ENCODE results near the gene CDHR3. TPM values are rescaled to one million over a fixed set of nuclear protein-coding genes. Genes with fewer than 3 reads are reported as not detected.

CDHR3 gene
- total RNA-seq, result under 1 TPM; 0.45 to 0.85 (median 0.62) TPM
- 0.86 TPM for polyA plus RNA-seq
- long read RNA-seq, donor 1, result 0 reads
- long read RNA-seq, donor 2, partial matches to known transcripts, result 0 of 1 reads
- long read RNA-seq, donor 2, other reads (novel, unspliced or antisense), result 1 of 1 reads
- long read RNA-seq, donor 3, partial matches to known transcripts, result 0 of 2 reads
- long read RNA-seq, donor 3, other reads (novel, unspliced or antisense), result 2 of 2 reads
- long read RNA-seq, donor 4, result 0 reads

GRCh38 chr7:105963038-105963667 lies at the start of gene CDHR3:
Gene CDHR3 (plus strand): TSS chr7:105963264. CDS start chr7:105963319, 55 bp downstream.
- intact Hi-C loops (cut with DNase I), result no loop called here
- DNase-seq (no peak), ATAC-seq (no peak)
- no peak within 1 kb of the TSS for H3K27ac ChIP-seq (ENCODE audit: low read length)
- WGBS, result 84% methylated on average over 4 of the region's 4 CpGs
- H3K9me3 ChIP-seq (ENCODE audit: control insufficient read depth, low read length), result no peaks in the 10 kb centered on the region
- H3K4me3 ChIP-seq (ENCODE audit: low read length), result no peak within 1 kb of the TSS
- no peaks in the 10 kb centered on the region for H3K4me1 ChIP-seq (ENCODE audit: control insufficient read depth, insufficient read depth, low read length)
- no peaks in the 10 kb centered on the region for H3K27me3 ChIP-seq (ENCODE audit: control insufficient read depth, insufficient read depth)

- Histone ChIP-seq H3K4me1 (ENCODE audit: control insufficient read depth, insufficient read depth, low read length) (no peaks in the 10 kb centered on the region), H3K9me3 (ENCODE audit: control insufficient read depth, low read length) (no peaks in the 10 kb centered on the region), H3K4me3 (ENCODE audit: low read length) (no peak overlapping the region), H3K27ac (ENCODE audit: low read length) (no peak overlapping the region), H3K27me3 (ENCODE audit: control insufficient read depth, insufficient read depth) (no peaks in the 10 kb centered on the region)
- ATAC-seq (no peak), DNase-seq (no peak)
- intact Hi-C loops (cut with DNase I), result no loop called here
- 80% methylated on average over 3 of the region's 3 CpGs for WGBS
Measured at GRCh38 chr7:105913947-105914346, 49.1 kb upstream of the CDHR3 start.

DNA sequence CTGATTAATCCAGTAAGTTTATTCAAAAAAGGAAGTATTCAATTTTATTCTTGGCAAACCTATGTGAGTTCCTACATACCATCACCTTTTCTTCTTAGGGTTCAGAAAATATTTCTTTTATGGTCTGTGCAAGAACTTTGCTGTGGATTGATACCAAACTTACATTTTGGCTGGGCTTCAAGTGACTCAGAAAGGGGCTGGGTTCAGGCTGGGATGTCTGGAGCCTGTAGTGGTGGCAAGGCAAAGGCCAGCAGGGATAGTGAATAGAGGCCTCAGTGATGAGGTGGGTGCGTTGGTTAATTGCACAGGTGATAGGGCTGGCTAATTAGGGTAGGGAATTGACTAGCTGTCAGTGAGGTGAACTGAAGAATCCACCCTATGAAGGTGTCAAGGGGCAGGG lies 46.5 kb upstream of the CDHR3 start:
- Histone ChIP-seq H3K4me3 (ENCODE audit: low read length) (no peak overlapping the region), H3K27me3 (ENCODE audit: control insufficient read depth, insufficient read depth) (no peaks in the 10 kb centered on the region), H3K27ac (ENCODE audit: low read length) (no peak overlapping the region), H3K9me3 (ENCODE audit: control insufficient read depth, low read length) (no peaks in the 10 kb centered on the region), H3K4me1 (ENCODE audit: control insufficient read depth, insufficient read depth, low read length) (no peaks in the 10 kb centered on the region)
- intact Hi-C loops (cut with DNase I), result no loop called here
- DNase-seq (no peak), ATAC-seq (no peak)
- WGBS, result 86% methylated on average over 1 of the region's 1 CpG

GRCh38 chr7:105917659-105918058 lies 45.4 kb upstream of the CDHR3 start:
- H3K4me3 ChIP-seq (ENCODE audit: low read length), result no peak overlapping the region
- no peaks in the 10 kb centered on the region for H3K4me1 ChIP-seq (ENCODE audit: control insufficient read depth, insufficient read depth, low read length)
- no peaks in the 10 kb centered on the region for H3K9me3 ChIP-seq (ENCODE audit: control insufficient read depth, low read length)
- no peak for ATAC-seq
- no peaks in the 10 kb centered on the region for H3K27me3 ChIP-seq (ENCODE audit: control insufficient read depth, insufficient read depth)
- H3K27ac ChIP-seq (ENCODE audit: low read length), result no peak overlapping the region
- no peak for DNase-seq
- 97% methylated on average over 2 of the region's 2 CpGs for WGBS
- intact Hi-C loops (cut with DNase I), result no loop called here

DNA sequence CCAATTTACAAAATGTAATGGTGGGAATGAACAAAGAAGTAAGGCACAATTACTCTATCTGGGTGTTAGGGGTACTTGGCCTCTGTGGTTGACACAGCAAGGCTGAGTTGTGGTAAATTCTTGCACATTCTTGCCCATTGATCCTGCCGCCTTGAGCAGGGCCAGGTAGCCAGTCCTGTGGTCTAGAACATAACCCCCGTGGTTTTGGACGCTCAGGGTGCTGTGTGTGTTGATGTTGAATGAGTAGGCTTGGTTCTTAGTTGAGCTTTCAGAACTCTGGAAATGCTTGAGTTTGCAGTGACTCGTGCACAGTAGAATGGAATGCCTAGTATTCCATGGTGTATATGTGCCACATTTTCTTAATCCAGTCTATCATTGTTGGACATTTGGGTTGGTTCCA lies 42.3 kb upstream of the CDHR3 start:
- DNase-seq, result no peak
- ATAC-seq, result no peak
- Histone ChIP-seq H3K27me3 (ENCODE audit: control insufficient read depth, insufficient read depth) (no peaks in the 10 kb centered on the region), H3K9me3 (ENCODE audit: control insufficient read depth, low read length) (no peaks in the 10 kb centered on the region), H3K4me1 (ENCODE audit: control insufficient read depth, insufficient read depth, low read length) (no peaks in the 10 kb centered on the region), H3K4me3 (ENCODE audit: low read length) (no peak overlapping the region), H3K27ac (ENCODE audit: low read length) (no peak overlapping the region)
- intact Hi-C loops (cut with DNase I), result no loop called here
- WGBS, result 92% methylated on average over 4 of the region's 4 CpGs

- ATAC-seq (no peak), DNase-seq (no peak)
- intact Hi-C loops (cut with DNase I), result no loop called here
- no peaks in the 10 kb centered on the region for H3K9me3 ChIP-seq (ENCODE audit: control insufficient read depth, low read length)
- no peak overlapping the region for H3K4me3 ChIP-seq (ENCODE audit: low read length)
- no peaks in the 10 kb centered on the region for H3K27me3 ChIP-seq (ENCODE audit: control insufficient read depth, insufficient read depth)
- H3K27ac ChIP-seq (ENCODE audit: low read length), result no peak overlapping the region
- no peaks in the 10 kb centered on the region for H3K4me1 ChIP-seq (ENCODE audit: control insufficient read depth, insufficient read depth, low read length)
- 92% methylated on average over 1 of the region's 1 CpG for WGBS
Measured at GRCh38 chr7:105924945-105925344, 38.1 kb upstream of the CDHR3 start.

DNA sequence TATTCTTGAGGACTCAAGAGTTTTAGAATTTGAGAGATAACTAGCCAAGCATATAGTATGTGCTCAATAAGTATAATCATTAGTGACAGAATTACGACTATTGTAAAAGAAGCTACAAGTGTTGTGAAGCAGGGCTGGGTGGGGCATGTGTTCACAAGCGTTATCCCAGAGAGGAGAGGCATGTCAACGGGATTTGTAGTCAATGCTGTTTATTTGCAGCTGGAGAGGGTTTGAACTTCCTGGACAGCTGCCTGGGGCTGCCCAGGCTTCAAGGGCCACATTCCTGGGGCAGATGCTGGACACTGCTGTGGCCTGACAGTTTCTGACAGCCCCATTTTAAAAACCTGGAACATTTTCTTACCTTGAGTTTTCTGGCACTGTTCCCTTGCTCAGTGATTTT lies 36.9 kb upstream of the CDHR3 start:
- ATAC-seq (no peak), DNase-seq (no peak)
- Histone ChIP-seq H3K27ac (ENCODE audit: low read length) (no peak overlapping the region), H3K9me3 (ENCODE audit: control insufficient read depth, low read length) (no peaks in the 10 kb centered on the region), H3K4me1 (ENCODE audit: control insufficient read depth, insufficient read depth, low read length) (no peaks in the 10 kb centered on the region), H3K27me3 (ENCODE audit: control insufficient read depth, insufficient read depth) (no peaks in the 10 kb centered on the region), H3K4me3 (ENCODE audit: low read length) (no peak overlapping the region)
- WGBS, result 61% methylated on average over 3 of the region's 3 CpGs
- intact Hi-C loops (cut with DNase I), result no loop called here

GRCh38 chr7:105931179-105931578 lies 31.9 kb upstream of the CDHR3 start:
- WGBS, result 61% methylated on average over 4 of the region's 4 CpGs
- intact Hi-C loops (cut with DNase I), result loop anchor here in 1 of 4 donors (10.0 kb wide), 1 partner anchor 114 kb away; no protein-coding TSS in a partner anchor
- H3K4me1 ChIP-seq (ENCODE audit: control insufficient read depth, insufficient read depth, low read length), result peaks cover 2% of the 10 kb centered on the region

DNA sequence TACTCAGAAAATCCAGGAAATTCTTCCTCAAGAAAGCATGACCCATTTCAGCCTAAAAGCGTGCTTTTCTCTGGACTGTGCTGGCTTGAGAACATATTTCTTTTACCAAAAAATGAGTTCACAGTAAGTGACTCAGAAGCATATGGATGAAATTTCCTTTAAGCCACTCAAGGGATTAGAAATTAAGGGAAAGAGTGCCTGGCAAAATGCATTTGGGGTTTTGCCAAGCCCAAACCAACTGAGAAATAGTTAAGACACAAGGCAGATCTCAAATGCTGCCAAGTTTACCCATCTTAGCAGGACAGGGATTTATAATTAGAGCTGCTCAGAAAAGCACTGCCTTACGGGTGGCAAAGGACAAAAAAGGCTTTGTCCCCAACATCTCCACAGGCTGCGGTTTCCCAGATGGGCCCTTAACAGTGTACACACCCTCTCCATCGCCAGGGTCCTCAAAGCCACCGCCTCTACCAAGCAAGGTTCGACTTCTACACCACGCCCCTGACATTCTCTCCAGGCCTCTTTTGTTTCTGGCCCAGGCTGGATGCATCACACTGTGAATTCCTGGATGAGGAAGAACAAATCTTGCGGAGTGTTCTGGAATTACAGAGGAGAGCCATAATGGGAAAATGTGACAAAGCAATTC lies 30.1 kb upstream of the CDHR3 start:
- Histone ChIP-seq H3K4me3 (ENCODE audit: low read length) (no peak overlapping the region), H3K9me3 (ENCODE audit: control insufficient read depth, low read length) (no peaks in the 10 kb centered on the region), H3K27ac (ENCODE audit: low read length) (no peak overlapping the region), H3K4me1 (ENCODE audit: control insufficient read depth, insufficient read depth, low read length) (peaks cover 2% of the 10 kb centered on the region), H3K27me3 (ENCODE audit: control insufficient read depth, insufficient read depth) (no peaks in the 10 kb centered on the region)
- intact Hi-C loops (cut with DNase I), result loop anchor here in 1 of 4 donors (10.0 kb wide), 1 partner anchor 112 kb away; no protein-coding TSS in a partner anchor
- DNase-seq, result peak in 2 of 3 donors; percentile 33 to 42
- 58% methylated on average over 8 of the region's 8 CpGs for WGBS
- ATAC-seq, result peak; percentile 49 to 69

More at GRCh38 chr7:105931179-105931578, 31.9 kb upstream of the CDHR3 start:
- no peak for ATAC-seq
- Histone ChIP-seq H3K9me3 (ENCODE audit: control insufficient read depth, low read length) (no peaks in the 10 kb centered on the region), H3K4me3 (ENCODE audit: low read length) (no peak overlapping the region), H3K27me3 (ENCODE audit: control insufficient read depth, insufficient read depth) (no peaks in the 10 kb centered on the region), H3K27ac (ENCODE audit: low read length) (no peak overlapping the region)
- DNase-seq, result no peak

- no peak overlapping the region for H3K4me3 ChIP-seq (ENCODE audit: low read length)
- ATAC-seq (peak; percentile 53 to 84), DNase-seq (peak in 1 of 3 donors; percentile 33)
- WGBS, result 87% methylated on average over 7 of the region's 7 CpGs
- no peak overlapping the region for H3K27ac ChIP-seq (ENCODE audit: low read length)
- intact Hi-C loops (cut with DNase I), result loop anchor here in 1 of 4 donors (10.0 kb wide), 1 partner anchor 110 kb away; no protein-coding TSS in a partner anchor
- no peaks in the 10 kb centered on the region for H3K9me3 ChIP-seq (ENCODE audit: control insufficient read depth, low read length)
- H3K27me3 ChIP-seq (ENCODE audit: control insufficient read depth, insufficient read depth), result no peaks in the 10 kb centered on the region
- peaks cover 2% of the 10 kb centered on the region for H3K4me1 ChIP-seq (ENCODE audit: control insufficient read depth, insufficient read depth, low read length)
Measured at GRCh38 chr7:105934572-105935185, 28.4 kb upstream of the CDHR3 start.

- DNase-seq (no peak), ATAC-seq (peak; percentile 39 to 42)
- Histone ChIP-seq H3K4me3 (ENCODE audit: low read length) (no peak overlapping the region), H3K4me1 (ENCODE audit: control insufficient read depth, insufficient read depth, low read length) (peaks cover 2% of the 10 kb centered on the region), H3K9me3 (ENCODE audit: control insufficient read depth, low read length) (no peaks in the 10 kb centered on the region), H3K27me3 (ENCODE audit: control insufficient read depth, insufficient read depth) (no peaks in the 10 kb centered on the region), H3K27ac (ENCODE audit: low read length) (no peak overlapping the region)
- intact Hi-C loops (cut with DNase I), result loop anchor here in 1 of 4 donors (10.0 kb wide), 1 partner anchor 110 kb away; no protein-coding TSS in a partner anchor
- WGBS, result 78% methylated on average over 5 of the region's 5 CpGs
Measured at GRCh38 chr7:105935250-105935649, 27.8 kb upstream of the CDHR3 start.

All from right cardiac atrium (tissue), 5 donors.